ENCODE measurements around the gene SELL.

GRCh38 chr1:169759038-169759437 is 47.6 kb upstream of the SELL start:
- TF ChIP-seq CTCF (IDR thresholded peaks at IDR 0.05; ENCODE audit: low read depth, low read length) (no peak), MAX (IDR thresholded peaks at IDR 0.05; ENCODE audit: low read depth, low read length) (no peak)
